Measurements from ENCODE around the gene LIMCH1. TPM values are rescaled to one million over a fixed set of nuclear protein-coding genes. Genes with fewer than 3 reads are reported as not detected.

LIMCH1 gene
- total RNA-seq, 1 experiment from 2014 or later = 3.3 TPM

GRCh38 chr4:41652971-41653370 is 115.0 kb downstream of the LIMCH1 start:
- Histone ChIP-seq H3K9ac (ENCODE audit: extremely low read depth, insufficient read length, low read length) (no peak overlapping the region), H3K27me3 (ENCODE audit: insufficient read depth, low read length) (no peaks in the 10 kb centered on the region), H4K5ac (ENCODE audit: insufficient read length, low read depth, low read length) (no peak overlapping the region), H3K4me1 (ENCODE audit: insufficient read depth, low read length) (no peaks in the 10 kb centered on the region), H3K27ac (ENCODE audit: insufficient read length, low read depth, low read length) (no peak overlapping the region), H3K4me2 (ENCODE audit: insufficient read depth, insufficient read length, low read length) (no peak overlapping the region), H2BK20ac (ENCODE audit: low read depth, low read length, poor library complexity, severe bottlenecking) (no peak overlapping the region), H3K23ac (ENCODE audit: insufficient read length, low read depth, low read length) (no peak overlapping the region), H2BK5ac (ENCODE audit: insufficient read length, low read length) (no peak overlapping the region), H4K8ac (replicated peaks; ENCODE audit: insufficient read length, low read depth, low read length) (no peak overlapping the region), H3K79me2 (ENCODE audit: insufficient read depth, low read length) (no peaks in the 10 kb centered on the region), H3T11ph (ENCODE audit: low read length) (no peak overlapping the region), H2AFZ (ENCODE audit: low read length) (no peak overlapping the region), H2BK12ac (ENCODE audit: insufficient read length, low read depth, low read length) (no peak overlapping the region), H2BK120ac (ENCODE audit: low read depth, low read length, poor library complexity, severe bottlenecking) (no peak overlapping the region), H3K4ac (ENCODE audit: low read depth, low read length) (no peak overlapping the region), H4K91ac (ENCODE audit: insufficient read length, low read depth, low read length) (no peak overlapping the region), H2AK5ac (ENCODE audit: insufficient read length, low read length) (no peak overlapping the region), H3K18ac (ENCODE audit: insufficient read length, low read depth, low read length) (no peak overlapping the region), H3K14ac (ENCODE audit: insufficient read depth, low read length) (no peak overlapping the region), H3K9me3 (ENCODE audit: control insufficient read depth, low read depth, low read length) (no peaks in the 10 kb centered on the region), H2BK15ac (ENCODE audit: low read depth, low read length) (no peak overlapping the region), H3K23me2 (ENCODE audit: insufficient read length, low read depth, low read length, poor library complexity, severe bottlenecking) (no peaks in the 10 kb centered on the region), H3K56ac (ENCODE audit: insufficient read length, low read depth, low read length) (no peak overlapping the region), H4K20me1 (ENCODE audit: control insufficient read depth, insufficient read depth, insufficient read length) (no peaks in the 10 kb centered on the region), H3K79me1 (ENCODE audit: insufficient read depth, low read depth, low read length, poor library complexity, severe bottlenecking) (no peaks in the 10 kb centered on the region)
- no peaks in the 10 kb centered on the region for H3K27me3 Mint-ChIP-seq (ENCODE audit: low read depth)
- no peaks in the 10 kb centered on the region for H3K9me3 Mint-ChIP-seq
- H3K27ac Mint-ChIP-seq = no peak overlapping the region
- no CpG with 5 or more reads among the region's 1 CpG for WGBS (ENCODE audit: extremely low coverage, insufficient read length, low lambda C conversion rate)
- peaks cover 4 to 7% of the 10 kb centered on the region in 2 experiments; a peak in 3 of 4 replicates for H3K4me1 Mint-ChIP-seq
- DNase-seq = no peak
- no peak overlapping the region for H3K4me3 Mint-ChIP-seq
- no peaks in the 10 kb centered on the region for H3K36me3 Mint-ChIP-seq (ENCODE audit: insufficient read depth in 1 of 3, low read depth in 3 of 3)
- TF ChIP-seq, protein P1, sequence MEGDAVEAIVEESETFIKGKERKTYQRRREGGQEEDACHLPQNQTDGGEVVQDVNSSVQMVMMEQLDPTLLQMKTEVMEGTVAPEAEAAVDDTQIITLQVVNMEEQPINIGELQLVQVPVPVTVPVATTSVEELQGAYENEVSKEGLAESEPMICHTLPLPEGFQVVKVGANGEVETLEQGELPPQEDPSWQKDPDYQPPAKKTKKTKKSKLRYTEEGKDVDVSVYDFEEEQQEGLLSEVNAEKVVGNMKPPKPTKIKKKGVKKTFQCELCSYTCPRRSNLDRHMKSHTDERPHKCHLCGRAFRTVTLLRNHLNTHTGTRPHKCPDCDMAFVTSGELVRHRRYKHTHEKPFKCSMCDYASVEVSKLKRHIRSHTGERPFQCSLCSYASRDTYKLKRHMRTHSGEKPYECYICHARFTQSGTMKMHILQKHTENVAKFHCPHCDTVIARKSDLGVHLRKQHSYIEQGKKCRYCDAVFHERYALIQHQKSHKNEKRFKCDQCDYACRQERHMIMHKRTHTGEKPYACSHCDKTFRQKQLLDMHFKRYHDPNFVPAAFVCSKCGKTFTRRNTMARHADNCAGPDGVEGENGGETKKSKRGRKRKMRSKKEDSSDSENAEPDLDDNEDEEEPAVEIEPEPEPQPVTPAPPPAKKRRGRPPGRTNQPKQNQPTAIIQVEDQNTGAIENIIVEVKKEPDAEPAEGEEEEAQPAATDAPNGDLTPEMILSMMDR (conservative IDR thresholded peaks at IDR 0.05) = no peak
